HG02884 (cell line): Measurements from ENCODE around the gene ECI1.
A peak's percentile ranks its signal among the peaks of the same experiment; 100 is the strongest.

Source experiments
- ATAC-seq: cut with Tn5 transposase; IDR thresholded peaks from one replicate; pipeline ENCODE4 v1.9.1; 2021; ENCODE audit warnings: mild to moderate bottlenecking, moderate library complexity; ENCODE audit not compliant: unreplicated experiment

Gene ECI1, protein sequence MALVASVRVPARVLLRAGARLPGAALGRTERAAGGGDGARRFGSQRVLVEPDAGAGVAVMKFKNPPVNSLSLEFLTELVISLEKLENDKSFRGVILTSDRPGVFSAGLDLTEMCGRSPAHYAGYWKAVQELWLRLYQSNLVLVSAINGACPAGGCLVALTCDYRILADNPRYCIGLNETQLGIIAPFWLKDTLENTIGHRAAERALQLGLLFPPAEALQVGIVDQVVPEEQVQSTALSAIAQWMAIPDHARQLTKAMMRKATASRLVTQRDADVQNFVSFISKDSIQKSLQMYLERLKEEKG

DNA sequence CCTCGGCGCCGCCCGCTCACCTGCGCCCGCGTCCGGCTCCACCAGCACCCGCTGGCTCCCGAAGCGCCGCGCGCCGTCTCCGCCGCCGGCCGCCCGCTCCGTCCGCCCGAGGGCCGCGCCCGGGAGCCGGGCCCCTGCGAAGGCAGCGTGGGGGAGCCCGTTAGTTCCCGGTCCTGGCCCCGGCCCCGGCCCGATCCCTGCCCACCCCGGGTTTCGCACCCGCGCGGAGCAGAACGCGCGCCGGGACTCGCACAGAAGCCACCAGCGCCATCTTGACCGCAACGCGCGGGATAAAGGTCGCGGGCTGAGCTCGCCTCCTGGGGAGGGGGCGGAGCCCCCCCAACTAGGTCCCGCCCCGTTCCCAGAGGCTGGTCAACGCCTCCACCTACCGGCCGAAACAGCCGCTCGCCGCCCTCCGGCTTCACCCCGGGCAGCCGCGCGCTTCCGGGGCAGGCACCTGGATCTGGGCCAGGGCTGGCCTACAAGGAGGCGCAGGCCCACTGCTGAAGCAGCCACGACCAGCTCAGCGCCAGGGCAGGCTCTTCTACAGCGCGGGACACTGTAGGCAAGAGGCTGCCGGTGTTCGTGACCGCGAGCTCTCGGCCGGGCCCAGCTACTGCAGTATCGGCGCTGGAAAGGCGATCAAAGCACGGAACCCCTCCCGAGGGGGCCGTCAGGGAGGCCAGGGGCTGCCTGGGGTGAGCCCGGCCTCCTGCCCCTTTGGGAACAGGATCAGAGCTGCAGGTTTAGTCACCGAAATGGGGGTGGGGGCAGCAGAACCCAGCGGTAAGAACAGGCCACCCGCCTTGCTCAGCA lies at the start of gene ECI1:
TSS of gene ECI1 (minus strand) at position 292 of the 816 bp plus-strand sequence. CDS start at position 271, 21 bp downstream.
- peak; percentile 75 for ATAC-seq

DNA sequence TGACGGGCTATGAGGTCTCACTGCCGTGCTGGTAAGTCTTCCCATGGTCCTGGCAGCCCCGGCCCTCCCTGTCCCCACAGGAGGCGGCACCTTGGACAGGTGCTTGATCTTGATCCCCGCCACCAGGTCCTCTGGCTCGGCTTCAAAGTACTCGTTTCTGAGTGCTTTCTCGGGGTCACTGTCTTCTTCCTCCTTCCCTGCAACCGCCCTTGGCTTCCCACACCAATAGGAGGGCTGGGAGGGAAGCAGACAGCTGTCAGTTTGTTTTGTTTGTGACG lies 48.5 kb upstream of the ECI1 start:
- ATAC-seq = no peak

DNA sequence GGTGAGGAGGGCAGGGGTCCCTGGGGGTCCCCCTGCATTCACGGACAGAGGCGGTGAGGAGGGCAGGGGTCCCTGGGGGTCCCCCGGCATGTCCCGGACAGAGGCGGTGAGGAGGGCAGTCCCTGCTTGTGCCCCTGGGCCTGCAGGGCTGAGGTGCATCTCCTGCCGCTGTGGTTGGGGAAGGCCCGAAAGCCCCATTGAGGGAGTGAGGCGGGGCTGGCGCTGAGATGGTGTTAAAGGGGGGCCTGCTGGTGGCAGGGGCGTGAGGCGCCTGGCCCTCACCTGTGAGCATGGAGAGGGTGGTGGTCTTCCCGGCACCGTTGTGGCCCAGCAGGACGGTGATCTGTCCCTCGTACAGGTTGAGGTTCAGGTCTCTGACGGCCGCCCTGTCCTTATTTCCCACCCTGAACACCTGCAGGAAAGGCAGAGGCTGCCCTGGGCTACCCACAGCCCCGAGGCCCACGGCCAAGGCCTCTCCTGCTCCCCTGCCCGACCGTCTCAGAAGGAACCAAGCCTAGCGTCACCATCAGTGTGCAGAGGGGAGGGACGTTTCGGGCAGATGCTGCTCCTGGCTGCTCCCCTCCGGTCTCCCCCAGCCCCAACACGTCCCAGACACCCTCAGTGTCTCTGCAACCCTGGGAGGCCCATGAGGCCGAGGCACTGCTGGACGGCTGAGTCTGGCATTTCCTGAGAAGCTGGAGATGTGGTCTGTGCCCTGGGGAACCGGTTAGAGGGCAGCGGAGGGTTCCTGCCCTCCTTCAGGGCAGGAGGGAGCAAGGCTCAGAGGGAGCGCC lies 47.9 kb upstream of the ECI1 start:
- no peak for ATAC-seq

DNA sequence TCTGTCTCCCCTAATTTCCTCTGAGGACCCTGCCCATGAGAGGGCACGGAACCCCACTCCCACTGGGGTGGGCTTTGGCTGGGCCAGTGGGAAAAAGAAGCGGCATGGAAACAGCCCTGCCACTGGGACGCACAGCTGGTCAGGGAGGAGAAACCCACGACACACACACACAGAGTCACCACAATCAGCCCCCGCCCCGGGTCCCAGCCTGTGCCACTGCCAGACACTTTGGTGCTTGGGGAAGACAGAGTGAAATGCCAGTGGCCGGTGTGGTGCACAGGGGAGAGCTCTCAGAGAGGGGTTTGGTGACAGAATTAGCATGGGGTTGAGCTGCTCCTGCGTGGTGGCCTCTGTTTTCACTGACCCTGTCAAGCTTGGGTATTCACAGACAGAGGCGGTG lies 47.2 kb upstream of the ECI1 start:
- ATAC-seq = no peak

DNA sequence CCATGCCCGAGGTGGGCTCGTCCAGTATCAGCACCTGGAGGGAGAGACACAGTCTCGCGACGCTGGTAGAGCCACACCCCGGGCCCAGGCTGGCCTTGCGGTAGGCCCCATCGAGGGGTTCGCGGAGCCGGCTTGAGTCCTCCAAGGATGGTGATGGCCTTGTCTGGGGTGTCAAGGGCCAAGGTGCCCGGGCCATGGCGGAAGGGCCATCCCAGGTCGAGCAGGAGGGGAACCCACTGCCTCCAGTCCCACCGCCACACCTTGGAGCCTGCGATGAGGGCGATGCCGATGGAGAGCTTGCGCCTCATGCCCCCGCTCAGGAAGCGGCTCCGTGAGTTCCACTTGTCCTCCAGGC lies 46.1 kb upstream of the ECI1 start:
- ATAC-seq = no peak

DNA sequence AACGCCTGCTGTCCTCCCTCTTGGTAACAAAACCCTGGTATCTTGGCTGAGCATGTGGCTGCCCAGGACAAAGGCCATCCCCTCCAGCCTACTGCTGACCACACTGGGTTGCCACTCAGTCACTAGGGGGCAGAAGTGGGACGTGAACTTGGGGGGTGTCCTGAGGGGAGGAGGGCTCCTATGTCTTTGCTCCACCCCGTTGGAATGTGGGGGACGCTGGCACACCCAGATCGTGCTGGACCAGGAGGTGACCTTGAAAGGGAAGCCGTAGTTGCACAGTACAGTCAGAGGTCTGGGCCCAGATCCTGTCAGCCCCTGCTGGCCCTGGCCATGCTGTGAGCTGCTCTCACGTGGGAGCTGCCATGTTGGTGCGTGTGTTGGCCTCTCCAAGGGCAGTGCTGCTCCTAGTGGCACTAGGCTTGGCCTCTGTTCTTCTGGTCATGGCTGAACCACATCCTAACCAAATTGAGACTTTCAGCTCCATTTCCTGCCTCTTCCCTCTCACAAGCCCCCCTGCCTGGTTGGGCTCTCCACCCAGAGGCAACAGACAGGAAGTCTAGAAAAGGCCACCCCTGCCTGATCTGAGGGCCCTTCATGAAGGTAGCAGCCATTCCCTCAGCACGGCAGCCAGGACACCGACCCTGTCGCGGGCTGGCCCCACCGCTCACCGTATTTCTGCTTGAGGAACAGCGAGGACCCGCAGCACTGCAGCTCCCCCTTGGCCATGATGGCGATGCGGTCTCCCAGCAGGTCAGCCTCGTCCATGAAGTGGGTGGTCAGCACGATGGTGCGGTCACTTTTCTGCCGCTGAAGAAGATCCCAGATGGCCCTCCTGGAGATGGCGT lies 45.5 kb upstream of the ECI1 start:
- no peak for ATAC-seq

DNA sequence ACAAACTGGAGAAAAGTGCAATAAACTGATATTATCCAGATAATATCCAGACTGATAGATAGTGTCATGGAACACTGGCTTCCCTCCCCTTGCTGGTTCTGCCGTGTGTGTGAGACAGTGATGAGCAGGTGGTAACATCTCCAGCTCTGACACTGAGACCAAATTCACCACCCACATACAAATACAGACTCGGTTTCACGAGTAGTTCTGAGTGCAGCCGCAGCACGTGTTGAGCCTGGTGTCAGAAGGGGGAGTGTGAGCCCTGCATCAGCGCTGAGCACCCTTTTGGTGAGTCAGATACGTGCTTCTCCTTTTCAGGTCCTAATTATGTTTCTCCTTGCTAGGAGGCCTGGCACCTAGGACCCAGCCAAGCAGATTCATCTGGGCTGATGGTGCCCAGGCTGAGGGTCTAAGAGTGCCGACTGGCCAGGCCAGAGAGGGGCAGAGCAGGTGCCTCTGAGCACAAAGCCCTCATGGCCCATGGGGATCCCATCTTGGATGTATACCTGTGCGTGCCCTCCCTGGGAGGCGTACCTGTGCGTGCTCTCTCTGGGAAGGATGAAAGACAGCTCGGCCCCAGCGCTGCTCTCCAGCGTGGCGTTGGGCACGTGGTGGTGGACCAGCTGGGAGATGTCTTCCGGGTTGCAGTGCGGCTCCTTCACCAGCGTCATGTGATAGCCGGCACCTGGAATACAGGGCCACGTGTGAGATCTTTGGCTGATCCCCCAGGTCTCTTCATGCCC lies 43.8 kb upstream of the ECI1 start:
- ATAC-seq = no peak

DNA sequence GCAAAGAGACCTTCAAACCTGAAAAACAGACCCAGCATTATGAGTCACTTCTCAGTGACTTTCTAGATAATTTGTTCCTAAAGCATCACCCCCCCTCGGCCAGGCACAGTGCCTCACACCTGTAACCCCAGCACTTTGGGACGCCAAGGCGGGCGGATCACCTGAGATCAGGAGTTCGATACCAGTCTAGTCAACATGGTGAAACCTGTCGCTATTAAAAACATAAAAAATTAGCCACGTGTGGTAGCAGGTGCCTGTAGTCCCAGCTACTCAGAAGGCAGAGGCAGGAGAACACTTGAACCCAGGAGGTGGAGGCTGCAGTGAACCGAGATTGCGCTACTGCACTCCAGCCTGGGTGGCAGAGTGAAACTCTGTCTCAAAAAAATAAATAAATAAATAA lies 40.8 kb upstream of the ECI1 start:
- ATAC-seq = no peak

DNA sequence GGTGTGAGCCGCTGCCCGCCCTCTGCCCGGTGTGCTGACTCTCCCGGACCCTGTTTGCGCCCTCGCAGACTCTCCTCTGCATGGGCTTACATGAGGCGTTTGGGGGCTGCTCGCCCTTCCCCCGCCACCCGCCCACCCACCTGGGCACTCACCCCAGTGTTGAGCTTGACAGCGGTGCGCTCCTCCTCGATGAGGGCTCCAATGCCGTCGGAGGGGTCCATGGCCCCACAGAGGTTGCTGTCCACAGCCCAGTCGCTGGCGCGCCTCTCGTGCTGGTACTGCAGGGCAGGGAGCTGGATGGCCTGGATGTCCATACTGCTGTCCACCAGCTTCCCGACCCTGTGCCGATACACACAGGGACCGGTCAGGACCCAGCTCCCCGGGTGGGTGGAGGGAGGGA lies 37.9 kb upstream of the ECI1 start:
- no peak for ATAC-seq

DNA sequence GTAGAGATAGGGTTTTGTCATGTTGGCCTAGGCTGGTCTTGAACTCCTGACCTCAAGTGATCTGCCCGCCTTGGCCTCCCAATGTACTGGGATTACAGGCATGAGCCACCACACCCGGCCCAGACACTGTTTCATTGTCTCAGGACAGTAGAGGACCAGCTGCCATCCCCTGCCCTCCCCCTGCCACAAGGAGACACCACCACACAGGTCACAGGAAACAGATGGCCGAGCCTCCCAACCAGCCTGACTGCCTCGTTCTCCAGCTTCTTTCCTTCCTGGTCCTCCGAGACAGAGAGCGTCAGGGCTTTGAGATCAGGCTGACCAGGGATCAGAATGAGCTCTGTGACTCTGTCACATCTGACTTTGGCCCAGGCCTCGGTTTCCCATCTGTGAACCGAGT lies 37.3 kb upstream of the ECI1 start:
- no peak for ATAC-seq

DNA sequence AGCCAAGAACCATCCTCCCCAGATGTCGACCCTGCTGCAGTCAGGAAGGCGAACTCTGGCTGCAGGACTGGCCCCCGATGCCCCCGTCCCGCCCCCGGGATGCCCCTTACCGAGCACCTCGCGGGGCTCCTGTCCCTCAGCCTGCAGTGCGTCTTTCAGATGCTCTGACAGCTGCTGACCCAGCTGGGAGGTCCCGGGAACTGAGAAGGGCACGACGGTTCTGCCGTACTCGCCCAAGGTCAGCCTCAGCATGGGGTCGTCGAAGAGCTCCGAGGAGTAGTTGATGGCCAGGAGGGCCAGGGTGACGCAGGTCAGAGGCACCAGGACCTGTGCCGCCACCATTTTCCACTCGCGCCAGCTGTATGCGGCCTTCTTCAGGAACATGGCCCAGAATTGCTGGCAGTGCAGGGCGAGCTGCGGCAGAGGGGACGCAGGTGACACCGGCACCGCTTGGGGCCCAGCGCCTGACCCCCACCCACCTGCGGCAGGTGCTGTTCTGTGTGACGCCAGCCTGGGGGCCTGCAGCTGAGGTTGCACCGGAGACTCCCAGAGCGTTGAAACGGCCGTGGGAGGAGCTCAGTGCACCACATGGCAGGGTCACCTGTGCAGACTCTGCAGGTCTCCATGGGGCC lies 36.6 kb upstream of the ECI1 start:
- no peak for ATAC-seq

DNA sequence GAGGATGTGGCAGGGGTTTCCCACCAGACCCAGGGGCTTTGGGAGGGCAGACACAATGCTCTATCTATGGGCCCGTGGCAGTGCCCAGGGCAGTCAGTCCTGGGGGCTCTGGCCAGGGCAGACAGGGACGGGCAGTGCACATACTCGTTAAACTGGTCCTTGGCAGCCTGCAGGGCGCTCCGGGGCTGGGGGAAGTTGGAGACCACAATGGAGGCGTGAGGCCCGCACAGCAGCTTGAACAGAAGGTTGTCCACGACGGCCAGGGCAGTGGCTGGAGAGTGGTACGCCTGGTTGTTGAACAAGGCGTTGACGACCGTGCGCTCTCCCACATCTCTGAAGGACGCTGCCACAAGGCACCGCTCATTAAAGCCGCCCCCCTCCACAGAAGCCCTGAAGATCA lies 35.2 kb upstream of the ECI1 start:
- ATAC-seq = no peak

DNA sequence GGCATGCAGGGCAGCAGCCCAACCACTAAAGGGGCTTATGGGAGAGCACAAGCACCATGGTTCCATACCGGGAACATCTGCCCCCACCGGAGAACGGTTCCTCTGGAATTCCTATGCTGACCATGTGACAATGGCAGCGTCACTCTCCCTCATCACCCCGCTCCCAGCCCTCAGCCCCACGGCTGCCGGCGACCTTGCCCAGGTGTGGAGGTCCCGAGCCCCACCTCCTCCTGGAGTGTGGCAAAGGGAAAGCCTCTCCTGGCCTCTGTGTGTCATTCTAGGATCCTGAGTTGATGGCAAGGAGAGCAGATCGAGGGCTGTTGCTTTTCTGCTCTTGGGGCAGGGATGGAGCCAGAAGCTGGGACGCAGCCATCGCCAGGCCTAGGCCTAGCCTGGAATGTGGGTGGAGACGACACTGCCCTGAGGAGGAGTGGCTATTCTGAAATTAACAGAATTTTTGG lies 34.4 kb upstream of the ECI1 start:
- ATAC-seq = no peak

DNA sequence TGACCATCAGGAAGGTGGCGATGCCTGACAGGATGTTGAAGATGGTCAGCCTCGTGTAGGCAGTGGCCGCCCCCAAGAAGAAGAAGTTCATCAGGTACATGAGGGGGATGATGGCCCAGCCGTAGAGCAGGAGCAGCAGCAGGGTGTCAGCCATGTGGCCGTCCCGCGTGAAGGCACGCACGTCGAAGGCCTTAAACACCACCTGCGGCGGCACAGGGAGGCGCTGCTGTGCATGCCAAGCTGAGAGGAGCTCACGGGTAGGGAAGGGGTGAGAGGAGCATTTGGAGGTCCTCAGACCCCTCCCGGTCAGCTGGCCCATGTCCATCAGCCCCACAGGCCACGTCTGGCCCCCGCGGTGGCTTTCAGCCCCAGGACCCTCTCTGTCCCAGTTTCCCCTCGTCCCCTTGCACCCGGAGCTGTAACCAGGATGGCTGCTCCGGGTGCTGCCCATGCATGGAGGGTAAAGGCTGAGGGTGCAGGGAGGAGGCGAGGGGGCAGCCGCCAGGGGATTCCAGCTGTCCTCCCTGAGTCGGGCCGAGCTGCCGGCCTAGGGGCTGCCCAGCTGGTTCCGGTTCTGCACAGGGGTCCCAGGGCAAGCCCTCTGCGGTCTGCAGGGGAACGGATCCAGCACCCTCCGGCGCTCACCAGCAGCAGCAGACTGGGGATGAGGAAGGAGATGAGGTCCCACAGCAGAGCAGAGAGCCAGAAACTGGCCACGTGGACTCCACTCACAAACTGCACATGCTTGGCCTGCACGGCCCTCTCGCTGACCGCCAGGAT lies 33.6 kb upstream of the ECI1 start:
- no peak for ATAC-seq

DNA sequence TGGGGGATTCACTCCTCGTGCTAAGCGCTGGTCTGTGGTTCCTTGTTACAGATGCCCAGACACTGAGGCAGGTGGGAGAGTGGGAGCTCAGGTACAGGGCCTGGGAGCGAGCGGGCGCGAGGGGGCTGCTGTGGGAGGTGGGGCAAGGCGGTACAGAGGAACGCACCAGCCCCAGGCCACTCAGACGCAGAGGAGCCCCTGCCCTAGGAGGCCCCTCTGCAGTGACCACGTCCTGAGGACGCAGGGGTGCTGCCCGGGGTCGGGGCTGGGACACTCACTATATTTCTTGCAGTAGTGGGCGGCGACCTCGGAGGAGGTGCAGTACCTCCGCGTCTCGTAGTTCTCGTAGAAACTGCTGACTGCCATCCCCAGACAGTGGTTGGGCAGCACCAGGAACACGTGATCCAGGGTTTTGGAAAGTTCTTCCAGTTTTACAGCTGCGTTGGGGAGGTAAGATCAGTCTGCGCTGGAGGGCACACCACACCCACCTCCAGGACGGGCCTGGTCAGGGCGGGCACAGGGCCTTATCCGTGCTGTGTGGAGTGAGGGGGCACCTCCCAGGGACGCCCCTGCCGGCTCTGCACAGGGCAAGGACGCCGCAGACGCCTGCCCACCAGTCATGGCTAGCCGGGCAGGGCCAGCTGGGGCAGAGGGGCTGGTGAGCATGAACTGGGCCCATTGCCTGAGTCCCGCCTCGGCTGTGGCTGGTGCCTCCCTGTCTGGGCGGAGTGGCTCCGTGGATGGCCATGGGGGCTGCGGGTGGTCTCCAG lies 32.8 kb upstream of the ECI1 start:
- ATAC-seq = no peak

DNA sequence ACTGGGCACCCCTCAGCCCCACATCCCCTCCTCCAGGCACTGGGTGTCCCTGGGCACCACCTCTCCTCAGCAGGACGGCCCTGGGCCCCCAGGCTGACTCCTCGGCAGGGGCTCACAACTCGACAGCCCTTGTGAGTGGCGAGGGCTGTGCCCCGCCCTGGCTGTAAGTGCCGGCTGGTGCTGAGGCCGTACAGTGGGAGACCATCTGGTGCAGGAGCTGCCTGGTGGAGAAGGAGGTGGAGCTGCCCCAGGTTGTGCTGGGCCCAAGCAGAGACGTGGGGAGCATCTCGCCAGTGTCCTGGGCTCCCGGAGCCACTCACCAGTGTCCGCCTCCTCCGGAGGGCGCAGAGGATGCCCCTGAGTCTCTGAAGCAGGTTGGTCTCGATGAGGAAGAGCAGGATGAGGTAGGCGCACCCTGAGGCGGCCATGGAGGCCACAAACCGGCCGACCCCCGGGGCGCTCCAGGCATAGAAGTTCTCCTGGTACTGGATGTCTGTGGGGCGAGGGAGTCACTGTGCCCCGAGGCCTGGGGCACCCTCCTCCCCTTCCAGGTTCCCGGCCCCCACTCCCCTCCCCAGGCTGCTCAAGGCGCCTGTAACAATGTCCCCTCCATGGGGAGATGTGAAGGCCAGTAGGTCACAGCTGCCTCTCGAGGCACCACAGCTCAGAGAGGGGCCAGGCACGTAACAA lies 31.6 kb upstream of the ECI1 start:
- no peak for ATAC-seq

DNA sequence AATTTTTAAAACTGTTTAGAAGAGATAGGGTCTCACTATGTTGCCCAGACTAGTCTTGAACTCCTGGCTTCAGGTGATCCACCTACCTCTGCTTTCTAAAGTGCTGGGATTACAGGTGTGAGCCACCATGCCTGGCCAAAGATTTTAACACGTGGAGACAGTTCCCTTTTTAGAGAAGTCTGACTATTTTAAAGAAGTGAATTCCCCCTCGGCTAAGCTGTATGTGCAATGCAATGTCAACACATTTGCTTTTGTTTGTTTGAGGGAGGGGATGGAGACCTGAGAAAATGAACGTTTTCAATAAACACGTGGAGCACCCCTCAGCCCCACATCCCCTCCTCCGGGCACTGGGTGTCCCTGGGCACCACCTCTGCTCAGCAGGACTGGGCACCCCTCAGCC lies 30.9 kb upstream of the ECI1 start:
- ATAC-seq = no peak
